A673 (cell line): ENCODE data around the gene ME3. TPM values are rescaled to one million over a fixed set of nuclear protein-coding genes. Genes with fewer than 3 reads are reported as not detected.
A peak's percentile ranks its signal among the peaks of the same experiment; 100 is the strongest.
"Not testable (repeated sequence)": the region's sequence is repeated elsewhere in the genome, so short reads cannot be mapped to it uniquely, and the experiment has no call there.

Source experiments
- BruUV-seq: library from RNA; stranded (reverse); fragments of 400-500 nt; replicated peaks from 2 replicates; lab custom pipeline; 2021; lab: Mats Ljungman, UMichigan
- CTCF ChIA-PET: fragments of 300-600 bp; sonication (Branson Sonifier 250); formaldehyde crosslinking; loops from one replicate; lab custom pipeline; 2022; ENCODE audit warnings: antibody characterized with exemption; lab: Charles Lee
- POLR2A ChIA-PET: fragments of 300-600 bp; sonication (Branson Sonifier 250); formaldehyde crosslinking; loops from one replicate; lab custom pipeline; 2022; ENCODE audit warnings: antibody characterized with exemption; ENCODE audit not compliant: low non-redundant PET; lab: Charles Lee
- DNase-seq: peaks from one replicate; pipeline ENCODE4 v3.0.0-alpha.2; 2015; ENCODE audit warnings: low spot score
- H3K27ac ChIP-seq: fragments of 200-600 bp; sonication (generic); 2 replicates; pipeline ENCODE4 v1.5.1; 2016; ENCODE audit warnings: mixed run types, low read depth, mild to moderate bottlenecking, mixed read lengths, antibody characterized with exemption, low read length; ENCODE audit not compliant: poor library complexity, severe bottlenecking
- H3K27me3 ChIP-seq: fragments of 200-600 bp; sonication (generic); replicated peaks from 2 replicates; pipeline ENCODE4 v1.6.1; 2017; ENCODE audit warnings: mixed run types, low read depth, mild to moderate bottlenecking, mixed read lengths, antibody characterized with exemption, low read length; ENCODE audit not compliant: insufficient read depth, poor library complexity
- H3K36me3 ChIP-seq: fragments of 200-600 bp; sonication (generic); 2 replicates; pipeline ENCODE4 v1.6.1; 2016; ENCODE audit warnings: mixed run types, mild to moderate bottlenecking, mixed read lengths, antibody characterized with exemption, low read length; ENCODE audit not compliant: insufficient read depth, poor library complexity, severe bottlenecking
- H3K4me1 ChIP-seq: fragments of 200-600 bp; sonication (generic); 2 replicates; pipeline ENCODE4 v1.6.1; 2017; ENCODE audit warnings: mixed run types, mild to moderate bottlenecking, mixed read lengths, antibody characterized with exemption, low read length; ENCODE audit not compliant: insufficient read depth, poor library complexity, severe bottlenecking
- H3K4me3 ChIP-seq: fragments of 200-600 bp; sonication (generic); 2 replicates; pipeline ENCODE4 v1.5.1; 2016; ENCODE audit warnings: low read depth, mixed run types, mild to moderate bottlenecking, mixed read lengths, low read length; ENCODE audit not compliant: poor library complexity, severe bottlenecking
- H3K9me3 ChIP-seq: fragments of 200-600 bp; sonication (generic); 2 replicates; pipeline ENCODE4 v1.6.1; 2016; ENCODE audit warnings: mixed run types, low read depth, mild to moderate bottlenecking, mixed read lengths, antibody characterized with exemption, low read length; ENCODE audit not compliant: poor library complexity, severe bottlenecking
- EZH2 ChIP-seq: fragments of 200-600 bp; sonication (generic); IDR thresholded peaks from 2 replicates; pipeline ENCODE4 v1.6.1; 2017; ENCODE audit warnings: borderline replicate concordance, low read depth, mild to moderate bottlenecking, mixed read lengths, antibody characterized with exemption, low read length; ENCODE audit not compliant: poor library complexity, severe bottlenecking
- intact Hi-C: fragments of 100-400 bp; cut with micrococcal nuclease; formaldehyde crosslinking; loops from one replicate; pipeline ENCODE4 v1.10.0; 2022; ENCODE audit not compliant: unreplicated experiment
- total RNA-seq: library from RNA; stranded (reverse); gene quantifications from 2 replicates; pipeline ENCODE4 v1.2.3, GENCODE V29; 2021
- TF ChIP-seq, protein P1 (sequence below): fragments of 300-800, 200-600 bp; sonication (generic); conservative IDR thresholded peaks from 2 replicates; pipeline ENCODE4 v1.5.1; 2017; ENCODE audit warnings: low read depth, mild to moderate bottlenecking, antibody characterized with exemption, low read length, moderate library complexity, mixed read lengths

The ME3 gene
- total RNA-seq, 1 experiment from 2014 or later, result 7.6 TPM

DNA sequence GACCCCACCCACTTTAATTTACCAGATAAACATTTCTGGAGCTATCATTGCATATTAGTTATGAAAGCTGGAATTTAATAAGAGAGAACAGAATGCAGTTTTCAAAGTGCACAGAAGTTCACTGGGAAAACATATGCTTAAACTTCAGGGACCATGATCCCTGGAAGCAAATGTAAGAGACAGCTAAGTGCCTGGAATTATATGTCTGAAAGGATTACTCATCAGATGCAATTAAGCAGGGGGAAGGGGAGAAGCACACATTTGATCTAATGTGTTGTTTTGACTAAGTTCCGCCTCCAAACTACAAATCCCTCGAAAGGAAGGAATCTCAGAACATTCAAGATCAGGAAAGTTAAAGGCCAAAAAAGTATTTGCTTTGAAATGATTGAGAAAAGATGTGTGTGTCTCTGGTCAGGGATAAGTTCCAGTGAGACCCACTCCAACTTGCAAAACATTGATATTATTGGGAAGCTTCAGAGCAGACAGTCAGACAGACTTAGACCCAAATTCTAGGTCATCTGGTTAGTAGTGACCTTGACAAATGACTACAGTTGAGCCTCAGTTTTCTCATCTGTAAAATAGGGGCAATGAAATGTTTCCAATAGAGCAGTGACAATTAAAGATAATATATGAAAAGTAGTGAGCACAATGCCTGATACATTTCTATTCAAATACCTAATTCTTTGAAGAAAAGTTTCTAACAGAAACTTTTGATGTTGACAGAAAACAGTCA lies 147.6 kb downstream of the ME3 start:
- no TSS peak for BruUV-seq
- intact Hi-C loops, result no loop called here
- no peaks in the 10 kb centered on the region for H3K36me3 ChIP-seq
- peak overlapping the region; percentile 58 for H3K27ac ChIP-seq
- H3K9me3 ChIP-seq, result no peaks in the 10 kb centered on the region
- H3K27me3 ChIP-seq, result no peaks in the 10 kb centered on the region
- ChIA-PET POLR2A (interaction anchor here (0.5 kb wide), 1 partner anchor 1580 kb away, joined by 3 read pairs; no protein-coding TSS in a partner anchor), CTCF (no interaction called here)
- peaks cover 15% of the 10 kb centered on the region for H3K4me1 ChIP-seq
- H3K4me3 ChIP-seq, result no peak overlapping the region
- no peak for TF ChIP-seq EZH2
- TF ChIP-seq, protein P1, sequence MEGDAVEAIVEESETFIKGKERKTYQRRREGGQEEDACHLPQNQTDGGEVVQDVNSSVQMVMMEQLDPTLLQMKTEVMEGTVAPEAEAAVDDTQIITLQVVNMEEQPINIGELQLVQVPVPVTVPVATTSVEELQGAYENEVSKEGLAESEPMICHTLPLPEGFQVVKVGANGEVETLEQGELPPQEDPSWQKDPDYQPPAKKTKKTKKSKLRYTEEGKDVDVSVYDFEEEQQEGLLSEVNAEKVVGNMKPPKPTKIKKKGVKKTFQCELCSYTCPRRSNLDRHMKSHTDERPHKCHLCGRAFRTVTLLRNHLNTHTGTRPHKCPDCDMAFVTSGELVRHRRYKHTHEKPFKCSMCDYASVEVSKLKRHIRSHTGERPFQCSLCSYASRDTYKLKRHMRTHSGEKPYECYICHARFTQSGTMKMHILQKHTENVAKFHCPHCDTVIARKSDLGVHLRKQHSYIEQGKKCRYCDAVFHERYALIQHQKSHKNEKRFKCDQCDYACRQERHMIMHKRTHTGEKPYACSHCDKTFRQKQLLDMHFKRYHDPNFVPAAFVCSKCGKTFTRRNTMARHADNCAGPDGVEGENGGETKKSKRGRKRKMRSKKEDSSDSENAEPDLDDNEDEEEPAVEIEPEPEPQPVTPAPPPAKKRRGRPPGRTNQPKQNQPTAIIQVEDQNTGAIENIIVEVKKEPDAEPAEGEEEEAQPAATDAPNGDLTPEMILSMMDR, result no peak
- peak; percentile 85 for DNase-seq

DNA sequence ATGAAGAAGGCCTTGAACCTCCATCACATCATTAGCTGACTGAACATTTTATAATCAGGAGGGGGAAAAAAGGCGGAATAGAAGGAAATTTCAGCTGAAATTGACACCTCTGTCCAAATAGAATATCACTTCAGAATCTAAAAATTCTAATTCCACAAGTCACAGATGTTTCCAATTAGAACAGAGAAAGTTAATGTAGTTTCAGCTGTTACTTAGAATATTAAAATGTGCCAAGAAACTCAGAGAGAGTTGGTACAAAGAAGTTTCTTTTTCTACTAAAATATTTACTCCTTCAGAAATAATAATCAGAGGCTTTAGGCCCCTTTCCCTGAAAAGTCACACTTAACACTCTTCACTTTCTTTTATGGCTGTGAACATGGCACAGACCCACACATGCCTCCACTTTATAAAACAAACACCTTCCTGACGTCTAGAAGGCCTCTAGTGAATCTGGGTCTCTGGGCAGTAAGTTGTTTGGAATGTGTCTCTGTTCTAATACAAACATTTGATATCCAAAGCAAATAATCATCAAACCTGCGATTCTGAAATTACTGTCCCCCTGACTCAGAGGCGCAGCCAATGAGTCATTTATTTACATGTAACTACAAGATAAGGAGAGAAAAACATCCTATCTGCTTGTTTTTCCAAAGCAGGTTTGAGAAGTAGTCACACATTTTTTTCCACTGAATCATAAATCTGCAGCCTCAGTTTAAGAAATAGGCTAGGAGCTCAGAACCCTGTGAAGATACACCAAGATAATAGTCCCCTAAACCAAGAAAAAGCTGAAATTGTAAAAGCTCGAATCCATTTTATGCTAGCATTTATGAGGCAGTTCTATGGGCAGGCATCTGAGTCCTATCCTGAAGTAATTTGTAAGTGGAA lies 148.4 kb downstream of the ME3 start:
- peak; percentile 50 for DNase-seq
- BruUV-seq, result no TSS peak
- Histone ChIP-seq H3K4me1 (peaks cover 23% of the 10 kb centered on the region), H3K36me3 (no peaks in the 10 kb centered on the region), H3K27me3 (no peaks in the 10 kb centered on the region), H3K4me3 (no peak overlapping the region), H3K9me3 (no peaks in the 10 kb centered on the region), H3K27ac (peak overlapping the region; percentile 58)
- ChIA-PET POLR2A (interaction anchor here (0.5 kb wide), 1 partner anchor 1579 kb away, joined by 3 read pairs; no protein-coding TSS in a partner anchor), CTCF (no interaction called here)
- intact Hi-C loops, result no loop called here
- TF ChIP-seq, protein P1, result no peak
- TF ChIP-seq EZH2, result no peak

DNA sequence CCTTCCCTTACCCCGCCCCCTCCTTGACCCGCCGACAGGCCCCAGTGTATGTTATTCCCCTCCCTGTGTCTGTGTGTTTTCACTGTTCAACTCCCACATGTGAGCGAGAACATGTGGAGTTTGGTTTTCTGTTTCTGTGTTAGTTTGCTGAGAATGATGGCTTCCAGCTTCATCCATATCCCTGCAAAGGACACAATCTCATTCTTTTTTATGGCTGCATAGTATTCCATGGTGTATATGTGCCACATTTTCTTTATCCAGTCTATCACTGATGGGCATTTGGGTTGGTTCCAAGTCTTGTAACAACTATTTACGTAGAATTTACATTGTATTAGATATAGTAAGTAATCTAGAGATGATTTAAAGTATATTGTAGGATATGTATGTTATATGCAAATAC lies 149.9 kb downstream of the ME3 start:
- POLR2A ChIA-PET, result interaction anchor here (0.7 kb wide), 1 partner anchor 16 kb away, joined by 7 read pairs; no protein-coding TSS in a partner anchor
- BruUV-seq, H3K27ac ChIP-seq, CTCF ChIA-PET, DNase-seq, H3K36me3 ChIP-seq, H3K4me3 ChIP-seq, H3K9me3 ChIP-seq, H3K27me3 ChIP-seq, intact Hi-C loops: not testable (repeated sequence)
- H3K4me1 ChIP-seq, result peaks cover 32% of the 10 kb centered on the region
